SK-N-MC (cell line): ENCODE results near the gene DZANK1.

Experiments
- EZH2 ChIP-seq: fragments of 200-600 bp; sonication (generic); IDR thresholded peaks from one replicate; pipeline ENCODE4 v1.6.1; 2017; ENCODE audit warnings: antibody characterized with exemption
- POLR2AphosphoS5 ChIP-seq: IDR thresholded peaks from 2 replicates; pipeline ENCODE4 v1.6.1; 2012; ENCODE audit warnings: mild to moderate bottlenecking, low read depth, low read length, borderline replicate concordance

DNA sequence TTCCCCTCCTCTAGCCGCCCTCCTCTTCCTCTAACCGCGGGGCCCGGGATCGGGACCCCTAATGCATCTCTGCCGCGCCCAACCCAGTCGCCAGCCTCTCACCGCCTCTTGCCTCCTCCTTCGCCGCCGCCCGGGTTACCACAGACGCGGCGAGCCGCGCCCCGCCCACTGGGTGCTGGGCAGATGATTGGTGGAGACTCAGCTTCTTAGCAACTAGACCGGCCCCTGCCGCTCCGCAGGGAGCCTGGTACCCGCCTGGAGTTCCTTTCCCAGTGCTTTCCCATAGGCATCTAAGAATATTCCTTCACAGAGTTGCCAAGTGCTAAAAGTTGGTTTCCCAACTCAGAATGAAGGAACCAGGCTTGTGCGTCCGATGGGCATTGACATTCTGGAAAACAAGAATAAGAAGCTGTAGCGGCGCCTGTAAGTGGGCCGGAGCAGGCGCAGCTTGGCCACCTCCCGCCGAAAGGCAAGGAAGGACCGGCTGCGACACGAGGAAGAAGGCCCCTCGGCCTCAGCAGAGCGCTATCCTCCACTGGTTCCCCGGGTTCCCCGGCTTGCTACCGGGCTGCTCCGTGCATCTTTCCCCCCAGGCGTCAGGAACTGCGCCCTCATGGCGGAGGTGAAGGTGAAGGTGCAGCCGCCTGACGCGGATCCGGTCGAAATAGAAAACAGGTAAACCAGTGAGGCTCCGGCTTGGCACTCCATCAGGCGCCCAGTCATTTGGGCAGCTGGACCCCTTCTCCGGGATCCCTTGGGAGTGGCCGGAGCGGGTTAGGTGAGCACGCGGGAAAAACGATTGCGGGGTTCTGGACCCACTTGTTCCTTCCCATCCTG is at the start of gene DZANK1, which contains the start of gene POLR3F:
- TF ChIP-seq EZH2, result no peak
- peak; percentile 73 for TF ChIP-seq POLR2AphosphoS5
